ENCODE measurements around the gene EIF1B. TPM values are rescaled to one million over a fixed set of nuclear protein-coding genes. Genes with fewer than 3 reads are reported as not detected.
"Not testable (repeated sequence)": the region's sequence is repeated elsewhere in the genome, so short reads cannot be mapped to it uniquely, and the experiment has no call there.

Gene EIF1B
- total RNA-seq, 2 donors from 2014 or later, result 32.0 to 52.4 TPM

GRCh38 chr3:40268802-40269524, 40.5 kb upstream of the EIF1B start:
- Histone ChIP-seq H3K27me3 (no peaks in the 10 kb centered on the region), H3K36me3 (no peaks in the 10 kb centered on the region), H3K27ac (no peak overlapping the region), H3K4me3 (no peak overlapping the region), H3K4me1 (no peaks in the 10 kb centered on the region), H3K9ac (ENCODE audit: low read depth in 2 of 2, low read length in 2 of 2) (no peak overlapping the region), H3K9me3 (no peaks in the 10 kb centered on the region)
- DNase-seq, result no peak
- TF ChIP-seq CTCF (IDR thresholded peaks at IDR 0.05), result no peak
- intact Hi-C loops (cut with DNase I), result no loop called here

- Histone ChIP-seq H3K27ac (no peak overlapping the region), H3K27me3 (no peaks in the 10 kb centered on the region), H3K36me3 (no peaks in the 10 kb centered on the region), H3K4me1 (no peaks in the 10 kb centered on the region), H3K4me3 (no peak overlapping the region), H3K9me3 (no peaks in the 10 kb centered on the region), H3K9ac (ENCODE audit: low read depth in 2 of 2, low read length in 2 of 2) (no peak overlapping the region)
- intact Hi-C loops (cut with DNase I), result no loop called here
- TF ChIP-seq CTCF (IDR thresholded peaks at IDR 0.05), result no peak
- DNase-seq, result no peak
Observed at GRCh38 chr3:40278791-40279190, 30.7 kb upstream of the EIF1B start.

DNA sequence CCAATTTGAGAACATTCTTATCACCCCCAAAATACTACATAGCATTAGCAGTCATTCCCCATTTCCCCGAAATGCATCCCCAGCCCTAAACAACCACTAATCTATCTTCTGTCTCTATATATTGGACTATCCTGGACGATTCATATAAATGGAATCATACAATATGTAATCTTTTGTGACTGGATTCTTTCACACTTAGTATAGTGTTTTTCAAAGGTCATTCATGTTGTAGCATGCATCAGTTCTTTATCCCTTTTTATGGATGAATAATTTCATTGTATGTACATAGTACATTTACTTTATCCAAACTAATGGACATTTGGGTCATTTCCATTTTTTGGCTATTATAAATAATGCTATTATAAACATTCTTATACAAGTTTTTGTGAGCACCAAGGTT, 27.5 kb upstream of the EIF1B start:
- TF ChIP-seq CTCF (IDR thresholded peaks at IDR 0.05), result no peak
- no peak overlapping the region for H3K4me3 ChIP-seq
- DNase-seq, result no peak
- H3K27me3 ChIP-seq, result no peaks in the 10 kb centered on the region
- intact Hi-C loops (cut with DNase I), result no loop called here
- H3K9me3 ChIP-seq, result no peaks in the 10 kb centered on the region
- no peak overlapping the region for H3K9ac ChIP-seq (ENCODE audit: low read depth in 2 of 2, low read length in 2 of 2)
- H3K27ac ChIP-seq, result no peak overlapping the region
- no peaks in the 10 kb centered on the region for H3K4me1 ChIP-seq
- no peaks in the 10 kb centered on the region for H3K36me3 ChIP-seq

- H3K27ac ChIP-seq; intact Hi-C loops (cut with DNase I); H3K9me3 ChIP-seq; H3K9ac ChIP-seq (ENCODE audit: low read depth in 2 of 2, low read length in 2 of 2); H3K27me3 ChIP-seq; H3K4me3 ChIP-seq; H3K4me1 ChIP-seq; H3K36me3 ChIP-seq; DNase-seq: not testable (repeated sequence)
Observed at GRCh38 chr3:40283057-40283456, 26.4 kb upstream of the EIF1B start.

- H3K4me3 ChIP-seq, result no peak overlapping the region
- H3K27ac ChIP-seq, result no peak overlapping the region
- H3K9ac ChIP-seq (ENCODE audit: low read depth in 2 of 2, low read length in 2 of 2), result no peak overlapping the region
- DNase-seq, result no peak
- H3K36me3 ChIP-seq, result no peaks in the 10 kb centered on the region
- intact Hi-C loops (cut with DNase I), result no loop called here
- no peaks in the 10 kb centered on the region for H3K4me1 ChIP-seq
- TF ChIP-seq CTCF (IDR thresholded peaks at IDR 0.05), result no peak
- no peaks in the 10 kb centered on the region for H3K27me3 ChIP-seq
- H3K9me3 ChIP-seq, result no peaks in the 10 kb centered on the region
Observed at GRCh38 chr3:40287248-40287647, 22.3 kb upstream of the EIF1B start.

DNA sequence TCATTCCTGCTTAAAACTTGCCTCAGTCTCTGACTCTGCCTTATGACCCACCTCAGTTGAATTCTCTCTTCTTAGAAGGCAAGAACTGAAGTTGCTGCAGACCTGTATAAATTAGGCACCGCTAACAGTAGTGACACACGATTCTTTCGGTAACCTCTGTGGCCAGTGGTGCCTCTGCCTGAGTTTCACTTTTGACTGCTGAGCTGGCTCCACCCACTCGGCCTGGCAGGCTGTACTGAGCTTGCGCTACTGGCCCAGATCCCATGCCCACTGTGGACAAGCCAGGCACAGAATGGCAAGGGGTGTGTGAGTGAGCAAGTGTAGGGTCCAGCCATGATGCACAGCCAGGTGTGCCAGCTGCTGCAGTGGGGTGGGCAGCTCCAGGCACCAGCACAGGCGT, 19.1 kb upstream of the EIF1B start:
- TF ChIP-seq CTCF (IDR thresholded peaks at IDR 0.05), result no peak
- Histone ChIP-seq H3K4me1 (no peaks in the 10 kb centered on the region), H3K9me3 (no peaks in the 10 kb centered on the region), H3K4me3 (no peak overlapping the region), H3K9ac (ENCODE audit: low read depth in 2 of 2, low read length in 2 of 2) (no peak overlapping the region), H3K36me3 (no peaks in the 10 kb centered on the region), H3K27ac (no peak overlapping the region), H3K27me3 (no peaks in the 10 kb centered on the region)
- DNase-seq, result no peak
- intact Hi-C loops (cut with DNase I), result no loop called here
